NCI-H2029 treated with DMSO at 0.1 percent for 48 hours (cell line): ENCODE data around the gene PRMT9.

Experiments
- DNase-seq: peaks from one replicate; lab custom pipeline; 2025; lab: John Stamatoyannopoulos, UW

The PRMT9 gene

DNA sequence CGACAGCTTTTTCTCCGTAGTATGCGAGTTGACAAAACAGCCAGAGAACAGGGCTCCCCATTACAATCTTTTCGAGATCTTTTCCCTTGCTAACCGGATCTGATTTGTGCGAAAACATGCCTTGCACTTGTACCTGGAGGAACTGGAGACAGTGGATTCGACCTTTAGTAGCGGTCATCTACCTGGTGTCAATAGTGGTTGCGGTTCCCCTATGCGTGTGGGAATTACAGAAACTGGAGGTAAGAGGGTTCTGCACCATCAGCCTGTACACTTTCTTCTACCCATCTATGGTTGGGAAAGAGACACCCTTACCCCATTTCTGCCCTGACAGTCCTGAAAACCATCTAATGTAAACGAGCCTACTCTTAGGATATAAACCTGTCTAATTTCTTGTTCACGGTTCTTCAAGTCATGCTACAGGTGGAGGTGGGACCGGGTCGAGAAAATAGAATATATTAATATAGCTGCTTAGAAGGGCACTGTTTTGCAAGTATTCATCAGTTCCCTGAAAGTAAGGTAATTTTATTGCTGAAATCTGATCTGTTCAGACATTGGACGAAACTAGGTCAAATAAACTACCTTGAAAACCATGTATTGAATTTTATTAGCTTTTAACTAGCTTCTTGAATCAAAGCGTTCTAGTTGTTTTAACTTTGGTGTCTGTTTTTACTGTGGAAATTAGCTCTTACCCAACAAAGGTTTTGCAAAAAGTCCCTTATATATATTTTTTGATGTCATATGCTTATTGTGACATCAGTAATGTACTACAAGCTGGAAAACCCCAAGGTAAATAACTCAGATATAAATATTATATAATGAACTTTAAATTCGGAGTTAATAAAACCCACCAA lies 65.9 kb downstream of the PRMT9 start:
- DNase-seq: no peak

DNA sequence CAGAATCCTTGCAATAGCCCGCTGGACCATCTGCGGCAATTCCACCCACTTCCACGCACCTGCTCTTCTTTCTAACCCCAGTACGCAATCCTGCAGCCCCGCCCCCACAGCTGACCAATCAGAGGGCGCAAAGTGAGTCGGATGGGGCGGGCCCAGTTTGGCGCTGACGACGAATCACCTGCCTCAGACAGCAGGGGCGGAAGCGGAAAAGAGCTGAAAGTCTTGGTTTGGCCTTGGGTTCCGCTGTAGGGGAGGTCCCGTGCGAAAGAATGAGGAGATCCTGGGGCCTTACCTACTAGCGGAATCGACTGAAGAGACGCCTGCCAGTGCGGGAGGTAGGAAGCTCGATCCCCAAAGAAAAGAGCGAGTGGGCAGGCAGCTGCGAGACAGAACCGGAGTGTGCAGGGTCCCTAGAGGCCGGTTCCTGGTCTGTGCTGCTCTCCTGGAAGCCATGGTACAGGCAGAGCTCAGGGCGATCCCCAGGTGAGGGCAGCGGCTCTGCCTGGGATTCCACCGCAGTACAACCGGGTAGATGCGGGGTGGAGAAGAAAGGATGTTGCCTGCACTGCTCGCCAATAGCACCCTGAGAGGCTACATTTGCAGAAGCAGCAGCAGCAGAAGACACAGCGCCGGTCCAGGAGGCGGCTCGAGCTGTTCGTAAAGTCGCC lies 66.7 kb downstream of the PRMT9 start, which contains the start of gene TMEM184C:
Gene TMEM184C, plus strand, starts transcription at position 225 of the 668 bp plus-strand sequence. CDS start 560 bp downstream, outside the sequence.
- DNase-seq: peak; percentile 85

DNA sequence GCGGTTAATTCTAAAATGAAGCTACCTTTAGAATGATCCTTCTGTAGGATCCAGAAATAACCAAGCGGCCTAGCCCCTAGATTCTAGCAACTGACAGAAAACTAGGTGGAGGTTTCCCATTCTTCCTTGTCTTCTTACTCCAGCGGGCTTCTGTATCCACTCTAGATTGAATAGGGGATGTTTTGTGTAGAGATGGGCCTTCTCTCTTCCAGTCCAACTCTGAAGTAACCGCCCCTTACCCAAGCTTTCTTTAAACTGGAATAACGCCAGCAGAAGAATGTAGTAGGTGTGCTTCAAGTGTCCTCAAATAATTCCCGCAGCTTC lies 67.2 kb downstream of the PRMT9 start:
- DNase-seq: no peak

DNA sequence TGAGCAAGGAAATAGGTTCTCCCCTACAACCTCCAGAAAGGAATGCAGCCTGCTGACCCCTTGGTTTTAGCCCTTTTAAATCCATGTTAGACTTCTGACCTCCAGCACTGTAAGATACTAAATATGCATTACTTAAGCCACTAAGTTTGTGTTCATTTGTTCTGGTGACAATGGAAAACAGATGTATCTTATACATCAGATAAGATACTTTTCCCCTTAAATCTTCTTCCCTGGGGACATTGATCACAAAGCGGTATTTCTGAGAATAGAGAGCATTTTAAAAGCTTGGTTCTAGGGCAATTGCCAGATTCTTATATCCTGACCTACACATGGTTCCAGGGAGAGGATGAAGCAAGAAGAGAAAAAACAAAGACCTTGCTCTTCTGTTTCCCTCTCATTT lies 73.3 kb downstream of the PRMT9 start:
- DNase-seq: no peak

DNA sequence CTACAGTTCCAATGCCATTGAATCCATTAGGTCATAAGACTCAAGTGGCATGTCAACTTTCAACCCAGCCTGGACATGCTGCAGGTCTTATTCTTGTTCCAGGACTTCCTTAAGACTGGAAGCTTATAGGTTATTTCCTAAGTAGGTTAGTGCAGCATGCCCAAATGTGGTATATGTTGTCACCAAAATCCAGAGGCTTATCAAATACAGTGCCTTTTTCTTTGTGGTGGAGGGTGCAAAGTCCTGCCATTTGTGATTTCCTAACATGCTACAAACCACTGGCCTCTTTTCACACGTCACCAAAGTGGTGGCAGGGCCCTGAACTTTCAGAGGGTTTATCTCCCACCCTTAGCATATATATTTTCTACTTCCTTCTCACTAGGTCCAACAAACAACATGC lies 76.5 kb downstream of the PRMT9 start:
- DNase-seq: no peak

DNA sequence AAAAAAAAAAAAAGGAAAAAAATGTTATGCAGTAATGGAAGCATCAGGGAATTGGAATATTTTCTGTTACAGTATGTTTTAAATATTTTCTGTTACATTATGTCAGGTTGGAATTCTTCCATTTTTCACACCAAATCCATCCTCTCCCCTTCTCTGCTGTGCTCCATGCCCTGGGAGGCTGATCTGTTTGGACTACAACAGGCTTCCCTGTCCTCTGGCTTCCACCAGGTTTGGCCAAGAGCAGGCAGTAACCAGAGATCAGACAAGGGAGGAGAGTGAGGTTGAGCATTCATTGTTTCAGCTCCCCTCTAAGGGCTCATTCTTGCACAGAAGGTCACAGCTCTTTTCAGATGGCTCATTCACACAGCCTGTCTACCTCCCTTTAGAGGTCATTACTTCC lies 78.5 kb downstream of the PRMT9 start:
- no peak for DNase-seq

DNA sequence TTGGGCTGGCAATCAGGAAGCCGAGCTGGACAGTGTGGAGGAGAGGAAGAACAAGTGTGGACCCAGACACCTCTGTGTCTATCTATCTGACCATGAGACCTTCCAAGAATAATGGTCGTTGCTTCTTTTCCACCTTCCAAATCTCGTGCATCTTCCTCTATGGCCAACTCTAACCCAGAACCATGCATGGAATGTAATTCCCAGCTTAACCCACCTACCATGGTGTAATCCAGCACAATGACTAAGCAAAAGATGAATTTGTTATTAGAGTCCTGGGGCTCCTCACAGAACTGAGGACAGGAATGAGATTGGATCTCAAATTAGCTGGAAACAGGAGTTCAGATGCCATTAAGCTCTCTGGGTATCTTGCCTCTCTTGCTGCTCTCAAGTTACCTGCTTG lies 84.2 kb downstream of the PRMT9 start:
- no peak for DNase-seq

DNA sequence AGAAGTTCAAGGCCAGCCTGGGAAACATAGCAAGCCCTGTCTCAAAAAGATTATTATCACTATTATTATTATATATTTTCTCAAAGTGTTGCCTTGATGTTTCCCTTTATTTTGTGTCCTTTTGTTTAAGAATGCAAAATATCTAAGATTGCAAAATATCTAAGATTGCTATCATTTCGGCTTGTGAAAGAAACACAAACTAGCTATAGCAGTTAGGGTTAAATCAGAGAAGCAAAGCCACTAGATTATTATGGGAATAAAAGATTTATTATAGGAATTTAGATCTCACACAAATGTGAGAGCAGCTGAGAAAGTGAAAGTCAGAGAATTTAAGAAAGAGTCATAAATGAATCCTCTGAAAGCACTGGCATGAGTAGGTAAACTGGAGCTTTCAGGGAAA lies 84.8 kb downstream of the PRMT9 start:
- no peak for DNase-seq

DNA sequence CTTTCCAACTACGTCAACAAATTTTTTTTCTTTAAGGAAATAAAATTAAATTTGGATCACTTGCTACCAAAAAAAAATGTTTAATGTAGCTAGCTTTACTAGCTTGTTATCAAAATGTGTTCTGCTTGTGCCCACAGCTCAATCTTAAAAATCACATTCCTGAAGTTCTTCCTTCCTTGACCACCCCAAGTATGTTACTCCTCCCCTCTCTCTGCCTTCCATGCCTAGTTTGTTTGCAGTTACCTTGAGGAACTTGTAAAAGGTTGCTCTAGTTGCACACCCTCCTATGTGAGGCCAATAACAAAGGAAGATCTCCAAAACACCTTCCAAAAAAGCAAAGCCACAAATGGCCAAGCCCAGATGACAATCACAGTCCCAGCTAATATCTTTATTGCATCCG lies 86.4 kb downstream of the PRMT9 start:
- DNase-seq: no peak

DNA sequence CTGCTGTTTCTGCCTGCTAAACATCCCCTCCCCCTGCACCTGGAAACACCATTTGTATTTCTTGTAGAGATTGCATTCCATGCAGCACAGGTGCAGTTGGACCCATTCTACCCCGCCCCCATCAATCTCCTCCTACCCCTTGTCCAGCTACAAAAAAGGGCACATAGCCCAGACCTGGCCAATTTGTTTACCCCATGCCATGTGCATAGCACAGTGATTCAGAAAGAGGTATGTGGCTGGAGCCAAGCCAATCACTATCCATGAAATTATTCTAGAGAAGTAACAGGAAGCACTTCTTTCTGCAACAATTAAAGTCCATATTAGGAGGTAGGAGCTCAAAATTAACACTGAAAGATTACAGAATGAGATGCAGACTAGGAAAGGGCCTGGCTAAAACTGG lies 87.0 kb downstream of the PRMT9 start:
- peak; percentile 11 for DNase-seq

DNA sequence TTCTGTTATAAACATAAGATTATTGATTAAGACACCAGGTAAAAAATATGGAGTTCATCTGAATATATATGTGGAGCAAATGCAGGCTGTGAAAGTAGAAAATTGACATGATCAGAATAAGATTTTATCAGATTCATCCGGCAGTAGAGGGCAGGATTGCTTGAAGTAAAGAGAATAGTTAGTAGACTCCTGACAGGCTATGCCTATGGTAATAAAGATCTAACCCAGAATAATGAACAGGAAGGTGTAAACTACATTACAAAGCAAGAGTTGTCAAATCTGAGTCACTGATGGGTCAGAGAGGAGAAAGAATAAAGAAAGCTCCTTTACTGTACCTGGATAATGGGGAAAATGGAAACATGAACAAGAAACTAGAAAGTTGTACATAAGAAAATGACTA lies 87.6 kb downstream of the PRMT9 start:
- no peak for DNase-seq

DNA sequence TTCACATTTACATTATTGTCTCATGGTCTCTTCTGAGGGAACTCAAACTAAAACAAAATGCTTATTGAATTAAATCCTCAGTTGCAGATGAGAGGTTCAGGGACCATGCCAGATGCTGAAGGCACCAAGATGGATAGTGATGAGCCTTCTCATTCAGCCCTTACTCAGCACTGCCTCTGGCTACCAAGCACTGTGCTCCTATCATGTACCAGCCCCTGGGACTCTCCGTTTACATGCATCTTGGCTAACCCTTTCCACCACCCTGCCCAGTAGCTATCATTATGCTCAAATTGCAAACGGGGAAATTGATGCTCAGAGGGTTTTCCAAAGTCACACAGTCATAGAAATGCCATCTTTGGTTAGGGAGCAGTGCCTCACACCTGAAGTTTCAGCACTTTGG lies 89.4 kb downstream of the PRMT9 start:
- DNase-seq: no peak

DNA sequence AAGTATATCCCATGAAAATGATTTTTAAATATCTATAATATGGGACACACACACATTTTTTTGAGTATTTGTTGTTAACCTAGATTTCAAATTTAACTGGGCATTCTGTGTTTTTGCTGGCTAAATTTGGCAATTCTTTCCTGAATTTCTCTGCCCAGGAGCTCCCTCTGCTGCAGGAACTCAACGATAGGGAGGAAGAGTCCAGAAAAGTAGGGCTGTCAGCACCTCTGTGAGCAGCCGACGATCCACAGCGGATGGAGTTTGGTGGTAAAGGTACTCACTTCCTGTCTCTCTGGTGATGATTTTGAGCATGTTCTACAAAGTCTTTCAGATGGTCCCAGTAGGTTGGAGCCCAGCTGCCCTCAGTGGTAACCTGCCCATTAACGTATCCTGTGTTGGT lies 89.9 kb downstream of the PRMT9 start:
- no peak for DNase-seq

DNA sequence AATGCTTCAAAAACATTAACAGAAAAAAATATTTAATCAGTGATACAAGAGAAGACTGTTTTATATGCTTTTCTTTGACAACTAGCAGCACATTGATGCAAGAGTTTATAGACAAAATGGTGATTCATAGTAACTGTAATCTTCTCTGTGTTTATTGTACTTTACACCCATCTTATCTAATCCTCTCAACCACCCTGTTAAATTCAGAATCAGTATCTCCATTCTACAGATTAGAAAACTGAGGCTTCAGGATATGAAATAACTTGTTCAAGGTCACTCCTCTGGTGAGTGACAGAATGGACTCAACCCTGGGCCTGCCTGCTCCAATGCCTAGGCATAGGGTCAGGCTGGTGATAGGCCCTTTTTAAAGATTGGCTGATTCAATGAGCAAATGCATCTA lies 92.9 kb downstream of the PRMT9 start:
- DNase-seq: no peak

DNA sequence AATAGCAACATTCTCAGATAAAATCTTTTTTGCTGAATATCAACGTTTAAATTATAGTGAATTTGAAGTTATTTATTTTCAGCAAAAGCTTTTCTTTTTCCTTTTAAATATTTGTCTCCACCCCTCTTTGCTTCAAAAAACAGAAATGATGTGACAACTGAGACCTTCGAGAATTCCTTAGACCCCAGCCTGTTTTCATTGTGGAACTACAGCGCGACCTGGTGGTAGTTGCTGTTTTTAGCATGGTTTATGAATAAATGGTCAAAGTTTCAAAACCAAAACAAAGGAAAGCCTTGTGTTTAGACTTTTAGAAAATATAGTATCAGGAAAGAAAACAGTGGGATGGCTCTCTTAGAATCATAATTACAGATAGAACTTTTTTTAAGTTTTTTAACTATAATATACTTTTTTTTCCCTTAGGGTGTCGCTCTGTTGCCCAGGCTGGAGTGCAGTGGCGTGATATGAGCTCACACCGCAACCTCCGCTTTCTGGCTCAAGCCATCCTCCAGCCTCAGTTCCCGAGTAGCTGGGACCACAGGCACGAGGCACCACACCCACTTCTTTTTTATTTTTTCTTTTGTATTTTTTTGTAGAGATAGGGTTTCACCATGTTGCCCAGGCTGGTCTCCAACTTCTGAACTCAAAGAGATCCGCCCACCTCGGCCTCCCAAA lies 93.6 kb downstream of the PRMT9 start:
- DNase-seq: peak; percentile 0

DNA sequence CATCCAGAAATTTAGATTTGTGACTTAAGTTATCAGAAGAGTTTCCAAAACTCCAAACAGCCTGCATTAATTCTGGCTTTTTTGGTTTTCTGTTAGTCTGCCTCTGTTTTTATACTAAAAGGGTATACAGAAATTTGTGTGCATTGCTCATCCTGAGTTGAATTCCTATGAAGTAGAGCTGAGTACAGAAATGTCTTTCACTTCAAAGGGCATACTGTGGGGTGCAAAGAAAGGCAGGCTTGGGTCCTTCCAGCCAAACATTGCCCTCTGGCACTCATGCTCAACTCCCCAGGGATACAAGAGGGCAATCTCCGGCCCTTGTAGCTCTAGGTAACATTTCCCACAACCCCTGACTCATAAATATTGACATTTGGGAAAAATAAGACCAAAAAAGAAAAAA lies 94.4 kb downstream of the PRMT9 start:
- no peak for DNase-seq
